Stomach (tissue), 4 donors: Measurements from ENCODE around the gene CIROP.

Experiments
- CTCF ChIP-seq, 7 experiments: fragments of 450-650 bp in 4 of 7; fragments of 200-600 bp in 3 of 7; sonication (generic) in 3 of 7; IDR thresholded peaks; one replicate each; pipeline ENCODE4 v1.5.1; 2016 to 2019; ENCODE audit warnings: antibody characterized with exemption in 7 of 7, control low read depth in 2 of 7, mild to moderate bottlenecking in 1 of 7
- POLR2A ChIP-seq, 4 donors: fragments of 450-650 bp; IDR thresholded peaks; one replicate each; pipeline ENCODE4 v1.6.1; 2016; ENCODE audit warnings: antibody characterized with exemption in 4 of 4, control low read depth in 2 of 4, mild to moderate bottlenecking in 1 of 4, moderate library complexity in 1 of 4
- POLR2AphosphoS5 ChIP-seq, 3 donors: sonication (generic); formaldehyde crosslinking; IDR thresholded peaks; one replicate each; pipeline ENCODE4 v1.6.1; 2016; ENCODE audit warnings: antibody characterized with exemption in 3 of 3

- TF ChIP-seq POLR2A (IDR thresholded peaks at IDR 0.05) = no peak
- TF ChIP-seq CTCF (IDR thresholded peaks at IDR 0.05) = no peak
- peak in 2 of 3 donors; percentile 6 to 60 for TF ChIP-seq POLR2AphosphoS5 (IDR thresholded peaks at IDR 0.05)
These were observed 42.8 kb downstream of the CIROP start for GRCh38 chr14:23062002-23062401.
